ENCODE results near the gene HM13. TPM values are rescaled to one million over a fixed set of nuclear protein-coding genes. Genes with fewer than 3 reads are reported as not detected.
"Not testable (repeated sequence)": the region's sequence is repeated elsewhere in the genome, so short reads cannot be mapped to it uniquely, and the experiment has no call there.

HM13 gene
- total RNA-seq, 1 donor from 2014 or later: 44.9 TPM

DNA sequence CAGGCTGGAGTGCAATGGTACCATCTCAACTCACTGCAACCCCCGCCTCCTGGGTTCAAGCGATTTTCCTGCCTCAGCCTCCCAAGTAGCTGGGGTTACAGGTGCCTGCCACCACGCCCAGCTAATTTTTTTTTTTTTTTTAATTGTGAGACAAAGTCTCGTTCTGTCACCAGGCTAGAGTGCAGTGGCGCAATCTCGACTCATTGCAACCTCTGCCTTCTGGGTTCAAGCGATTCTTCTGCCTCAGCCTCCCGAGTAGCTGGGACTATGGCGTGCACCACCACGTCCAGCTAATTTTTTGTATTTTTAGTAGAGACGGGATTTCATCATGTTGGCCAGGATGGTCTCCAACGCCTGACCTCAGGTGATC is 98.0 kb downstream of the HM13 start:
- DNase-seq: not testable (repeated sequence)

DNA sequence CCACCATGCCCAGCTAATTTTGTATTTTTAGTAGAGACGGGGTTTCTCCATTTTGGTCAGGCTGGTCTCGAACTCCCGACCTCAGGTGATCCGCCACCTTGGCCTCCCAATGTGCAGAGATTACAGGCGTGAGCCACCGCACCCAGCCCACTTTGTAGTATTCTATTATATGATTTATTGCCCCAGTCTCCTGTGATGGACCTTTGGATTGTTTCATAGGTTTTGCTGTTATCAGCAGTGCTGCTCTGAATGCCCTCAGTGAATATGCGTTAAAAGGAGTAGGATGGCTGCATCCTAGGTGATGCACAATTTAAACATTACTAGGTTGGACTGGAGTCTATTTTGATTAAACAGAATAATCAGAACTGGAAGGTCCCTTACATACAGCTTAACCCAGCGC is 101.2 kb downstream of the HM13 start:
- no peak for DNase-seq

- no peak for DNase-seq
These were observed 103.3 kb downstream of the HM13 start for GRCh38 chr20:31617432-31618104.

Other genes with a start within 250 kb of the HM13 start
- gene DEFB116, start 205.9 kb upstream of the HM13 start, total RNA-seq: not detected in 2 replicates
- not detected in 2 replicates for gene DEFB118, start 145.8 kb upstream of the HM13 start, total RNA-seq
- not detected in 2 replicates for gene DEFB119, start 123.9 kb upstream of the HM13 start, total RNA-seq
- gene DEFB121, start 108.2 kb upstream of the HM13 start, total RNA-seq: not detected in 2 replicates
- gene DEFB123, start 73.8 kb upstream of the HM13 start, total RNA-seq: not detected in 2 replicates
- gene DEFB124, start 39.3 kb upstream of the HM13 start, total RNA-seq: not detected in 2 replicates
- gene REM1, start 39.2 kb upstream of the HM13 start, total RNA-seq: not detected in 2 replicates
- 768 and 1,287 TPM in 2 replicates for gene ID1, start 90.8 kb downstream of the HM13 start, total RNA-seq
- not detected in 2 replicates for gene COX4I2, start 123.5 kb downstream of the HM13 start, total RNA-seq
- 46.1 and 62.9 TPM in 2 replicates for gene BCL2L1, start 208.4 kb downstream of the HM13 start, total RNA-seq
- gene TPX2, start 224.8 kb downstream of the HM13 start, total RNA-seq: 16.5 and 81.7 TPM in 2 replicates

Measured in dermis blood vessel endothelial cell (primary cell).